GM12864 (cell line): ENCODE data around the gene CMTR1.

ENCODE experiments used
- DNase-seq: peaks from one replicate; pipeline ENCODE4 v3.0.0-alpha.2; 2011; ENCODE audit warnings: low read depth
- H3K4me3 ChIP-seq: 2 replicates; pipeline ENCODE4 v1.5.1; 2011; ENCODE audit warnings: mild to moderate bottlenecking, low read depth, low read length, control low read depth
- CTCF ChIP-seq: IDR thresholded peaks from 2 replicates; pipeline ENCODE4 v1.5.1; 2011; ENCODE audit warnings: low read depth, mild to moderate bottlenecking, moderate library complexity, low read length, control low read depth, inconsistent platforms; ENCODE audit errors: missing control alignments

The CMTR1 gene

GRCh38 chr6:37477191-37477590 lies 44.2 kb downstream of the CMTR1 start:
- no peak for TF ChIP-seq CTCF

DNA sequence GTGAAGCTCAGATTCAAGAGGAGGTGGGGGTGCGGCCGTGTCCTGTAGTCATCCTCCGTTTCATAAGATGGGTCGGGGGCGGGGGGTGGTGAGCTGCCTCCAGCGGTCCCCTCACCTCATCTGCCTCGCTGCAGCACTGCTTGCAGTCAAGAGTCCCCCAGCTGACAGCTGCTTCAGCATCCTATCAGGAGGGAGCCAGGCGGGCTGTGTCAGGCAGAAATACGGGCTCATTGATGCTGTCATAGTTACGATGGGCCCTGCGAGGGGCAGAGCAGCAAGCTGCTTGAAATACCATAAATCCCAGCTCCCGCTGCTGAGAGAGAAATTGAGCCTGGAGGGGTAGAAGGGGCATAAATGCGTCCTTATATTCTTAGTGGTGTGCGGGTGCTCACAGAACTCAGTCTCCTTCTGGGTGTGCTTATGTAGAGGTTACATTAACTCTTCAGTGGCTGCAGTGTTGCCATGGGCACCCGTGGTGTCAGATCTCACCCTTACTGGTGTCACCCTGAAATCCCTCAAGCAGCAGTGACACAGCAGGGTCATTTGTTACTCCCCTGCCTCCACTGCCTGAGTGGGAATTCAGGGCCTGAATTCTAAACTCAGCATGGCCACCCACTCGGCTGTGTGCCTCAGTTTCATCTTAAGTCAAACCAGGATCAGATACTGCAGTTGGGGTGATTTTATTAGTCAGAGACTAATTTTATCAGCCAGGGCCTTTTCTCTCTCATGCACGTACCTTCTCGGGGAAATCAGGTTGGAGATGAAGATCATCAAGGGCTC lies 44.8 kb downstream of the CMTR1 start:
- TF ChIP-seq CTCF, result no peak
- no peak for DNase-seq
- no peak overlapping the region for H3K4me3 ChIP-seq

More at GRCh38 chr6:37477191-37477590, 44.2 kb downstream of the CMTR1 start:
- no peak overlapping the region for H3K4me3 ChIP-seq
- DNase-seq, result no peak

GRCh38 chr6:37478827-37479226 lies 45.8 kb downstream of the CMTR1 start:
- H3K4me3 ChIP-seq, result no peak overlapping the region
- no peak for TF ChIP-seq CTCF
- no peak for DNase-seq

DNA sequence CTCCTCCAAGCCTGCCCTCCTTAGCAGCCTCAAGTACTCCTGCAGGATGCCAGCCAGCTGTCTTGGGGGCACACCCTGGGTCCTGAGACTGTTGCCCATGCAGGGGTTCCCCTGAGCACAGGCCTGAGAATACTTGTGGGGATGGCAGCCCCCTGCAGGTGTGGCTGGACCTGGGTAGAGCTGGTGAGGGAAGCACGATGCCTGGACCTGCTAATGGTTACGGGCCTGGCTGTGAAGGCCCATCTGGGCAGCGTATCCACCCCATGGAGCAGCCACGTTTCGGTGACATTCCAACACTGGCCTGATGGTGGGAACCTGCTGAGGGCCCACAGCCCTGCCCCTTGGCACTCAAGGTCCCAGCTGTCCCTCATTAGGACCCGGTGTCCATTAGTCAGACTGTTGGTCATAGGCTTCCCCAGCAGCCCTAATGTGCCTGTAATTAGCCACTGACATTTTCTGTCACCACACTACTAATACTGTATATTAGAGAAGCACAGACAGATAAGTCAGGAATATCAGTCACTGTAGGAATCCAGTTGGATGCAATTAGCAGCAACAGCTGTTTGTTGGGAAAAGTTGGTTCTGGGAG lies 46.3 kb downstream of the CMTR1 start:
- no peak for TF ChIP-seq CTCF
- H3K4me3 ChIP-seq, result no peak overlapping the region
- no peak for DNase-seq

- no peak for DNase-seq
- TF ChIP-seq CTCF, result no peak
- no peak overlapping the region for H3K4me3 ChIP-seq
These were observed 47.2 kb downstream of the CMTR1 start for GRCh38 chr6:37480118-37480736.

- DNase-seq, result no peak
- TF ChIP-seq CTCF, result no peak
- no peak overlapping the region for H3K4me3 ChIP-seq
These were observed 48.0 kb downstream of the CMTR1 start for GRCh38 chr6:37480951-37481534.
